Kidney epithelial cell (primary cell): ENCODE results near the gene CPEB3. TPM values are rescaled to one million over a fixed set of nuclear protein-coding genes. Genes with fewer than 3 reads are reported as not detected.
A peak's percentile ranks its signal among the peaks of the same experiment; 100 is the strongest.

Experiments used
- DNase-seq: peaks from one replicate; pipeline ENCODE4 v3.0.0-alpha.2; 2010; ENCODE audit warnings: low read depth
- H3K27me3 ChIP-seq: 2 replicates; pipeline ENCODE4 v1.6.0; 2011; ENCODE audit warnings: low read length; ENCODE audit not compliant: control insufficient read depth, insufficient read depth
- H3K36me3 ChIP-seq: 2 replicates; pipeline ENCODE4 v1.5.1; 2011; ENCODE audit warnings: low read length; ENCODE audit not compliant: control insufficient read depth, insufficient read depth
- H3K4me3 ChIP-seq: 2 replicates; pipeline ENCODE4 v1.5.1; 2011; ENCODE audit warnings: low read depth, mild to moderate bottlenecking, control low read depth, low read length
- CTCF ChIP-seq: IDR thresholded peaks from 2 replicates; pipeline ENCODE4 v1.5.1; 2011; ENCODE audit warnings: mild to moderate bottlenecking, moderate library complexity, low read length, control low read depth, inconsistent platforms; ENCODE audit not compliant: insufficient read depth, poor library complexity, severe bottlenecking
- total RNA-seq: library from RNA; depleted of rRNA; stranded (reverse); fragments of >200 nt; gene quantifications from 2 replicates; pipeline ENCODE4 v1.2.3, GENCODE V29; 2015

The CPEB3 gene
- total RNA-seq, 1 donor from 2014 or later: 1.2 TPM

- Histone ChIP-seq H3K36me3 (no peaks in the 10 kb centered on the region), H3K27me3 (no peaks in the 10 kb centered on the region), H3K4me3 (no peak overlapping the region)
- DNase-seq: no peak
- no peak for TF ChIP-seq CTCF
Observed at GRCh38 chr10:92076722-92077121, 214.2 kb downstream of the CPEB3 start.

GRCh38 chr10:92075829-92076228, 215.0 kb downstream of the CPEB3 start:
- H3K27me3 ChIP-seq: no peaks in the 10 kb centered on the region
- TF ChIP-seq CTCF: no peak
- H3K36me3 ChIP-seq: no peaks in the 10 kb centered on the region
- no peak overlapping the region for H3K4me3 ChIP-seq
- DNase-seq: no peak

- Histone ChIP-seq H3K36me3 (no peaks in the 10 kb centered on the region), H3K4me3 (no peak overlapping the region), H3K27me3 (no peaks in the 10 kb centered on the region)
- TF ChIP-seq CTCF: peak; percentile 26
- no peak for DNase-seq
Observed at GRCh38 chr10:92074126-92074887, 216.6 kb downstream of the CPEB3 start.

- no peaks in the 10 kb centered on the region for H3K27me3 ChIP-seq
Observed at GRCh38 chr10:92068900-92069299, 222.0 kb downstream of the CPEB3 start.

GRCh38 chr10:92066386-92066785, 224.5 kb downstream of the CPEB3 start:
- TF ChIP-seq CTCF: no peak
- no peak for DNase-seq
- no peak overlapping the region for H3K4me3 ChIP-seq

More at GRCh38 chr10:92068900-92069299, 222.0 kb downstream of the CPEB3 start:
- TF ChIP-seq CTCF: no peak
- Histone ChIP-seq H3K36me3 (no peaks in the 10 kb centered on the region), H3K4me3 (no peak overlapping the region)
- DNase-seq: no peak

GRCh38 chr10:92064506-92064905, 226.4 kb downstream of the CPEB3 start:
- H3K4me3 ChIP-seq: no peak overlapping the region
- no peaks in the 10 kb centered on the region for H3K27me3 ChIP-seq
- DNase-seq: no peak
- no peak for TF ChIP-seq CTCF
- no peaks in the 10 kb centered on the region for H3K36me3 ChIP-seq

More at GRCh38 chr10:92066386-92066785, 224.5 kb downstream of the CPEB3 start:
- H3K36me3 ChIP-seq: no peaks in the 10 kb centered on the region
- H3K27me3 ChIP-seq: no peaks in the 10 kb centered on the region
